Endodermal cell (in vitro differentiated cells): ENCODE results near the gene AMACR. TPM values are rescaled to one million over a fixed set of nuclear protein-coding genes. Genes with fewer than 3 reads are reported as not detected.

Experiments used
- DNase-seq: peaks from one replicate; pipeline ENCODE4 v3.0.0-alpha.2; 2017
- H3K27ac ChIP-seq: 2 replicates; pipeline ENCODE4 v1.5.1; 2013; ENCODE audit warnings: mild to moderate bottlenecking, low read depth, low read length, moderate library complexity
- H3K27me3 ChIP-seq: 2 replicates; pipeline ENCODE4 v1.6.1; 2013; ENCODE audit warnings: mild to moderate bottlenecking, low read length, moderate library complexity; ENCODE audit not compliant: insufficient read depth, control insufficient read depth, poor library complexity, severe bottlenecking
- H3K36me3 ChIP-seq: 2 replicates; pipeline ENCODE4 v1.7.0; 2013; ENCODE audit warnings: mild to moderate bottlenecking, low read length, moderate library complexity; ENCODE audit not compliant: control insufficient read depth, insufficient read depth
- H3K4me1 ChIP-seq: one replicate; pipeline ENCODE4 v1.7.0; 2013; ENCODE audit warnings: low read length; ENCODE audit not compliant: control insufficient read depth, insufficient read depth
- H3K4me3 ChIP-seq: 2 replicates; pipeline ENCODE4 v1.5.1; 2013; ENCODE audit warnings: mild to moderate bottlenecking, low read length, moderate library complexity
- H3K9ac ChIP-seq: 2 replicates; pipeline ENCODE4 v1.6.1; 2013; ENCODE audit warnings: mild to moderate bottlenecking, low read length, moderate library complexity; ENCODE audit not compliant: poor library complexity, severe bottlenecking; ENCODE audit errors: extremely low read depth
- H3K9me3 ChIP-seq: 2 replicates; pipeline ENCODE4 v1.6.1; 2013; ENCODE audit warnings: mild to moderate bottlenecking, low read length, moderate library complexity; ENCODE audit not compliant: control insufficient read depth
- H3K27ac Mint-ChIP-seq: 2 replicates; pipeline ENCODE4 v1.8.0; 2020; ENCODE audit warnings: mixed read lengths
- H3K27me3 Mint-ChIP-seq: 2 replicates; pipeline ENCODE4 v1.8.0; 2021; ENCODE audit warnings: mild to moderate bottlenecking, mixed read lengths; ENCODE audit not compliant: insufficient read depth
- H3K36me3 Mint-ChIP-seq: 2 replicates; pipeline ENCODE4 v1.8.0; 2020; ENCODE audit warnings: low read depth, mixed read lengths
- H3K4me1 Mint-ChIP-seq: 2 replicates; pipeline ENCODE4 v1.8.0; 2020; ENCODE audit warnings: mixed read lengths
- H3K4me3 Mint-ChIP-seq: 2 replicates; pipeline ENCODE4 v1.8.0; 2020; ENCODE audit warnings: mild to moderate bottlenecking, moderate library complexity, mixed read lengths
- H3K9me3 Mint-ChIP-seq: 2 replicates; pipeline ENCODE4 v1.8.0; 2020; ENCODE audit warnings: mild to moderate bottlenecking, mixed read lengths
- whole genome bisulfite sequencing, 2 experiments: methylation state at CpG; one replicate each; pipeline versions ENCODE4 v1.1.5 to v1.1.7; 2013; ENCODE audit warnings: missing lambda C conversion rate in 2 of 2, mixed read lengths in 1 of 2; ENCODE audit not compliant: insufficient coverage in 1 of 2, insufficient read length in 1 of 2; 5-methylcytosine and 5-hydroxymethylcytosine counted together
- total RNA-seq, 2 donors: library from RNA; stranded (reverse); fragmentation: NEBNext Ultra II Directional in 1 of 2; extraction: Animal tissue kit (Norgen Biotek cat#: 25700) in 1 of 2; gene quantifications; 2 replicates in 1 of 2; 3 replicates in 1 of 2; pipeline ENCODE4 v1.2.1, GENCODE V29; 2021
- TF ChIP-seq, protein P1 (sequence below): fragments of 200-600 bp; sonication (generic); conservative IDR thresholded peaks from 2 replicates; pipeline ENCODE4 v1.5.0; 2021; ENCODE audit warnings: antibody characterized with exemption, mild to moderate bottlenecking

Gene AMACR
- total RNA-seq, 2 donors from 2014 or later, result 12.4 to 16.8 TPM

DNA sequence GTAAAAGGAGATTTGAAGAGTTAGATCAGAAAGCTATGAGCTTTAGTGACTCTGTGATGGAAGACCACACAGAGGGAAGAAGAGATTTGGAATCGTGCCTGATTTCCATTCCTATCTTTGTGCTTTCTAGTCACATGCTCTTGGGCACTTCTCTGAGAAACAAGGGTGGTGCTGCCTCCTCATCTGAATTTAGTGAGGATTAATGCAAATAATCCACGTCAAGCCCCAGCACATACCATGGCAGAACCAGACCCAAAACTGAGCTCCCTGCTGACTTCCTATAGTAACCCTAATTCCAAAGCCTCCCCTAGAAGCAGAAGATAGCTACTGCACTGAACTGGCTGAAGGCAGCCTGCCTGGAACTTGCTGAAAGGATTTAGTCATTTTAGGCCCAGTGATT lies 41.0 kb downstream of the AMACR start:
- Mint-ChIP-seq H3K4me3 (no peak overlapping the region), H3K9me3 (no peaks in the 10 kb centered on the region), H3K27me3 (no peaks in the 10 kb centered on the region), H3K27ac (peak overlapping the region; percentile 74), H3K4me1 (peaks cover 4% of the 10 kb centered on the region), H3K36me3 (no peaks in the 10 kb centered on the region)
- no peak overlapping the region for H3K4me3 ChIP-seq
- TF ChIP-seq, protein P1, sequence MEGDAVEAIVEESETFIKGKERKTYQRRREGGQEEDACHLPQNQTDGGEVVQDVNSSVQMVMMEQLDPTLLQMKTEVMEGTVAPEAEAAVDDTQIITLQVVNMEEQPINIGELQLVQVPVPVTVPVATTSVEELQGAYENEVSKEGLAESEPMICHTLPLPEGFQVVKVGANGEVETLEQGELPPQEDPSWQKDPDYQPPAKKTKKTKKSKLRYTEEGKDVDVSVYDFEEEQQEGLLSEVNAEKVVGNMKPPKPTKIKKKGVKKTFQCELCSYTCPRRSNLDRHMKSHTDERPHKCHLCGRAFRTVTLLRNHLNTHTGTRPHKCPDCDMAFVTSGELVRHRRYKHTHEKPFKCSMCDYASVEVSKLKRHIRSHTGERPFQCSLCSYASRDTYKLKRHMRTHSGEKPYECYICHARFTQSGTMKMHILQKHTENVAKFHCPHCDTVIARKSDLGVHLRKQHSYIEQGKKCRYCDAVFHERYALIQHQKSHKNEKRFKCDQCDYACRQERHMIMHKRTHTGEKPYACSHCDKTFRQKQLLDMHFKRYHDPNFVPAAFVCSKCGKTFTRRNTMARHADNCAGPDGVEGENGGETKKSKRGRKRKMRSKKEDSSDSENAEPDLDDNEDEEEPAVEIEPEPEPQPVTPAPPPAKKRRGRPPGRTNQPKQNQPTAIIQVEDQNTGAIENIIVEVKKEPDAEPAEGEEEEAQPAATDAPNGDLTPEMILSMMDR, result no peak
- no peaks in the 10 kb centered on the region for H3K9me3 ChIP-seq
- DNase-seq, result no peak
- no peaks in the 10 kb centered on the region for H3K36me3 ChIP-seq
- no peak overlapping the region for H3K27ac ChIP-seq
- WGBS, 2 experiments, result 77% methylated on average over 2 of the region's 2 CpGs; no CpG with 5 or more reads in 1 of the 2 experiments
- no peak overlapping the region for H3K9ac ChIP-seq
- no peaks in the 10 kb centered on the region for H3K4me1 ChIP-seq
- no peaks in the 10 kb centered on the region for H3K27me3 ChIP-seq

DNA sequence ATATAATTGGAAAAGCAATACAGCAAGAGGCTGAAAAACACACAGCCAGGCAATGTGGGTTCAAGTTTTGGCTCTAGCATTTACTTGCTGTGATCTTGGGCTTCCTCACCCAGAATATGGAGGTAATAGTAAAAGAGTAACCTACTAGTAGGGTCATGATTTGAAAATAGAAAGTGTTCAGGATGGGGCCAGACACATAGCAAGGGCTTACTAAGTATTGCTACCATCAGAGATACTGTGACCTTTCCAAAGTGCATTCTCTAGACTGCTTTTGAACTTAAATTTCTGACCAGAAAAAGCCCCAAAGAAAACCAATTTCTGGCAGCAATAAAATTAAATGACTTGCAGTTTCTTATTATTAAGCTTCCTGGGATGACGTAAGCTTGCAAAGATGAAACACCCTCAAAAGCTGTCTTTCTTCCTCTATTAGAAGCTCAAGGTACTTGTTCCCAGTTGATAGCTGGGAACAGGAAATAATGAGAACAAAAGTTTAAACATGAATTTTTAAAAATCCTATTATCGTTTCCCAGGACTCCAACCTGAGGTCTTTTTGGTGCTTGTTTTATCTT lies 43.6 kb downstream of the AMACR start:
- Mint-ChIP-seq H3K9me3 (no peaks in the 10 kb centered on the region), H3K4me3 (no peak overlapping the region), H3K27me3 (no peaks in the 10 kb centered on the region), H3K4me1 (peaks cover 4% of the 10 kb centered on the region), H3K36me3 (no peaks in the 10 kb centered on the region), H3K27ac (no peak overlapping the region)
- Histone ChIP-seq H3K9me3 (no peaks in the 10 kb centered on the region), H3K27me3 (no peaks in the 10 kb centered on the region), H3K4me1 (no peaks in the 10 kb centered on the region), H3K27ac (no peak overlapping the region), H3K9ac (no peak overlapping the region), H3K4me3 (no peak overlapping the region), H3K36me3 (no peaks in the 10 kb centered on the region)
- WGBS, 2 experiments, result 98 to 100% methylated on average over 1 to 2 of the region's 2 CpGs
- TF ChIP-seq, protein P1, result no peak
- DNase-seq, result no peak

DNA sequence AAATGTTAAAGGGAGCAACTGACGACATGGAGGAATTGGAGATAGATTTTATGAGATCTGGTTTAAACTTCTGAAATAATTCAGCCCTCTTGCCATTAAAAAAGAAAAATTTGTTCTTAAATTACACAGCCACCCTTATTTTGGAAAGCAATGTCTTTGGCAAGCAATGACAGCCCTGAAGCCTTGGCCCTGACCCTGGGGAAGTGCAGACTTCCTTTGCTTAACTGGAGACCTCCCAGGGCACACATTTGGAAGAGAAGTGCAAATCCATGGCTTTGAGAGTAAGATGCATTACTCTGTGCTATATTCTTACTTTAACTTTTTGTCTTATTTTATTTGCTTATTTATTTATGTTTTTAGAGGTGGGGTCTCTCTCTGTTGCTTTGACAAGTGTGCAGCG lies 49.7 kb downstream of the AMACR start:
- Mint-ChIP-seq H3K4me1 (no peaks in the 10 kb centered on the region), H3K4me3 (no peak overlapping the region), H3K36me3 (no peaks in the 10 kb centered on the region), H3K9me3 (peaks cover 10% of the 10 kb centered on the region), H3K27ac (peak overlapping the region; percentile 23), H3K27me3 (no peaks in the 10 kb centered on the region)
- Histone ChIP-seq H3K27ac (no peak overlapping the region), H3K9me3 (peaks cover 8% of the 10 kb centered on the region), H3K27me3 (no peaks in the 10 kb centered on the region), H3K4me3 (no peak overlapping the region), H3K4me1 (no peaks in the 10 kb centered on the region), H3K36me3 (no peaks in the 10 kb centered on the region), H3K9ac (no peak overlapping the region)
- WGBS, 2 experiments, result 86 to 88% methylated on average over 1 to 2 of the region's 2 CpGs
- DNase-seq, result no peak
- TF ChIP-seq, protein P1, result no peak
